GM06990 (cell line): ENCODE data around the gene ZNF579.

Source experiments
- DNase-seq: peaks from one replicate; pipeline ENCODE4 v3.0.0-alpha.2; 2011; ENCODE audit not compliant: insufficient read length; ENCODE audit errors: extremely low read depth
- H3K27me3 ChIP-seq: replicated peaks from 2 replicates; pipeline ENCODE4 v1.6.0; 2011; ENCODE audit warnings: low read length; ENCODE audit not compliant: control insufficient read depth, insufficient read depth
- H3K36me3 ChIP-seq: 2 replicates; pipeline ENCODE4 v1.5.1; 2011; ENCODE audit warnings: low read length; ENCODE audit not compliant: control insufficient read depth, insufficient read depth
- H3K4me3 ChIP-seq: replicated peaks from 2 replicates; pipeline ENCODE4 v1.5.1; 2011; ENCODE audit warnings: low read depth, mild to moderate bottlenecking, control low read depth, low read length
- CTCF ChIP-seq: IDR thresholded peaks from 2 replicates; pipeline ENCODE4 v1.5.1; 2011; ENCODE audit warnings: low read length, control low read depth, mild to moderate bottlenecking, inconsistent platforms; ENCODE audit not compliant: insufficient read depth, poor library complexity, severe bottlenecking

Gene ZNF579

GRCh38 chr19:55623130-55623529 lies 42.5 kb upstream of the ZNF579 start:
- DNase-seq, result no peak
- H3K36me3 ChIP-seq, result no peaks in the 10 kb centered on the region; the same call in 1 of the 2 replicates
- TF ChIP-seq CTCF, result no peak
- no peak overlapping the region for H3K4me3 ChIP-seq
- no peaks in the 10 kb centered on the region for H3K27me3 ChIP-seq

DNA sequence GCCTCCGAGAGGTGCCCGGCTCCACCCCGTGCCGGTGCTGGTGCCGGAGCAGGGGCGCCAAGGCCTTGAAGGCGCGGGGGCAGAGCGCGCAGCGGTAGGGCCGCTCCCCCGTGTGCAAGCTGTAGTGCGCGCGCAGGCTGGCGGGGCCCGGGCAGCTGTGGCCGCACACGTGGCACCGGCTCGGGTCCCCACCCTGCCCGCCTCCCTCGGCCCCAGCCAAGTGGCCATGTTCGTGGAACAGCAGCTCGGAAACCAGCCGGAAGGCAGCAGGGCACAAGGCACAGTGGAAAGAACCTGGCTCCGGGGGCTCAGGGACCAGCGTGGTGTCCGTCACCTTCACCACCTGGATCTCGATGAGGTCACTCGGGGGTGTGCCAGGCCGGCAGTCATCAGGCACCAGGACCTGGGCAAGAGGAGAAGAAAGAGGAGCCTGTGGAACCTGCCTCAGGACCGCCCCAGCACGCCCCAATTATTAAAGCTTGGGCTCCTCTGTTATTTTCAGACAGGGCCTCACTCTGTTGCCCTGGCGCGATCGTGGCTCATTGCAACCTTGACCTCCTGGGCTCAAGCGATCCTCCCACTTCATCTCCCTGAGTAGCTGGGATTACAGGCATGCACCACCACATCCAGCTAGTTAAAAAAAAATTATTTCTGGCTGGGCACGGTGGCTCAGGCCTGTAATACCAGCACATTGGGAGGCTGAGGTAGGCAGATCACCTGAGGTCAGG lies 41.8 kb upstream of the ZNF579 start:
- no peak for DNase-seq
- no peak overlapping the region for H3K4me3 ChIP-seq
- no peak for TF ChIP-seq CTCF
- H3K27me3 ChIP-seq, result no peaks in the 10 kb centered on the region
- peaks cover 2% of the 10 kb centered on the region for H3K36me3 ChIP-seq

DNA sequence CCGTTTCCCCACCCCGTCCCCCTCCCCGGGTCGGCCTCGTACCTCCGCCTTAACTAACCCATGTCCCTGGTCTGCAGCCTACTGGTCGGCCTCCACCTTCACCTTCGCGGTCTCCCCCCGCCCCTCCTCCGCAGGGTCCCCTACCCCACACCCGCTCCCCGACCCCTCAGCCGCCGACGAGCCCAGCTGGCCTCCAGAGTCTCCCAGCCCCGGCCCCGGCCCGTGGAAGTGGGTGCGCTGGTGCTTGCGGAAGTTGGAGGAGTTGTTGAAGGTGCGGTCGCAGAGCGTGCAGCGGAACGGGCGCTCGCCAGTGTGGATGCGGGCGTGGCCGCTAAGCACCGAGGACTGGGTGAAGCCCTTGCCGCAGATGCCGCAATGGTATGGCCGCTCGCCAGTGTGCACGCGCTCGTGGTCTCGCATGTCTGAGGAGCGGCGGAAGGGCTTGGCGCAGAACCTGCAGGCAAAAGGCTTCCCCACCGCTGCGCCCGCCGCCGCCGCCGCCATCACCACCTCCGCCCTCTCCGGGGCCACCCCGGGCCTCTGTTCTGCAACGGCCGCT lies 41.1 kb upstream of the ZNF579 start:
- Histone ChIP-seq H3K4me3 (no peak overlapping the region), H3K36me3 (peaks cover 7% of the 10 kb centered on the region), H3K27me3 (no peaks in the 10 kb centered on the region)
- DNase-seq, result no peak
- TF ChIP-seq CTCF, result no peak

DNA sequence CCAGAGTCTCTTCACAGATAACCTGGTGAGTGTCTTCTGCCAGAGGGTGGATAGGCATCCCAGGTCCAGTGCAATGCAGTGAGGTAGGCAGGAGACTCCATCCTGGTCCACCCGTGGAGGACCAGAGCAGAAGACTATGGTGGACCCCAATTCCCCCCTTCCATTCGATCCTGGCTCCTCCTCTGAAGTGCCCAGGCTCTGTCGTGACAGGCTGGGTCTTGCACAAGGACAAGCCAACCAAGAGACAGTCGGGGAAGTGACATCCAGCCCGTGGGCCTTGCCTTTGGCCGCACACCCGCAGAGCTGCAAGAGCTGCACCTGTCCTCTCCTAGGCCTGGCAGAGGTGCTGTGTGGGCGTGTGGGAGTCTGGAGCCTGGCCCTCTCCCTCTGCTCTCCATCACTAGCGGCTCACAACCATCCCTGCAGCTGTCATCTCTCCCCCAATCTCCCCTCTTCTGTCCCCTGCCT lies 40.6 kb upstream of the ZNF579 start:
- no peak for DNase-seq
- peaks cover 10% of the 10 kb centered on the region for H3K36me3 ChIP-seq
- H3K4me3 ChIP-seq, result no peak overlapping the region
- TF ChIP-seq CTCF, result no peak
- no peaks in the 10 kb centered on the region for H3K27me3 ChIP-seq

DNA sequence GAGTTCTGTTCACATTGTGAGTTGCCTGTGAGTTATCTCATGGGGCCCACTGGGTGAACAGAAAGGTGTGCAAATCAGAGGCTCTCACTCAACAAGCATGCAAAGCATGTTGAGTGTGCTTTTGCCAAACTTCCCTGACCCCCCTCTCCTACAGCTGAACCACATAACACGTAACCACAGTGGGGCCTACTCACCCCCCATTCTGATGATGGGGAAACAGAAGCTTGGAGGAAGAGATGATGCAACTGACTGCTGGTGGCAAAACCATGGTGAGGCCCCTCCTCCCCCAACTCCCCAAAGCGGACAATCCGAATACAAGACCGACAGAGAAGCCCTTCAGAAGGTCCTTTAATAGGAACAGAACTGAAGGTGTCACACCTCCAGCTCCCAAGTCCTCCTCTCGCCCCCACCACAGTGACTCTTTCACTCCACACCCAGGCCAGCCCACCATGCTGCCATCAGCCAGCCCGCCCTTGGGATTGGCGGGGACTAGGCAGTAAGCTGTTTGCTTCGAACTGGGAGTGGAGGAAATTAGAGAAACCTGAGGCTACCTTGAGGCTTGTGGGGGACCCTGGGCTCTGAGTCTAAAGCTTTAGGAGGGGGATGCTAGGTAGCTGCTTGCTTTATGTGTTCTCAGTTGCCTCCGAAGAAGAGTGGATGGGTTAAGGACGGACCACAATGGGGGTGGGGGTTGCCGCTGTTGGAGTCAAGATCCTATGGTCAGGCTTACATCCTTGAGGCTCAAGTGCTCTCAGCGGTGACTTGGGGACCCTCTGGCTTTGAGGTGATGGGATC lies 40.0 kb upstream of the ZNF579 start:
- Histone ChIP-seq H3K4me3 (no peak overlapping the region), H3K27me3 (no peaks in the 10 kb centered on the region), H3K36me3 (peaks cover 14% of the 10 kb centered on the region)
- no peak for DNase-seq
- no peak for TF ChIP-seq CTCF
